ENCODE results near the gene TENT4B.

TENT4B gene

GRCh38 chr16:50216231-50216630, 63.1 kb downstream of the TENT4B start:
- no peak for DNase-seq (ENCODE audit: low spot score)
- no peak for TF ChIP-seq CTCF (IDR thresholded peaks at IDR 0.05; ENCODE audit: borderline replicate concordance, control extremely low read depth, extremely low read depth, insufficient read depth, missing control alignments)
- in situ Hi-C loops (cut with MboI; ENCODE audit: low sequenced_read_pairs, unreplicated experiment) = loop anchor here (10.0 to 25.0 kb wide), 2 partner anchors 191 to 296 kb away; partner anchors contain the start of gene CNEP1R1

GRCh38 chr16:50219402-50219975, 66.4 kb downstream of the TENT4B start:
- TF ChIP-seq CTCF (IDR thresholded peaks at IDR 0.05; ENCODE audit: borderline replicate concordance, control extremely low read depth, extremely low read depth, insufficient read depth, missing control alignments) = no peak
- no peak for DNase-seq (ENCODE audit: low spot score)
- in situ Hi-C loops (cut with MboI; ENCODE audit: low sequenced_read_pairs, unreplicated experiment) = loop anchor here (10.0 to 25.0 kb wide), 2 partner anchors 195 to 293 kb away; partner anchors contain the start of gene CNEP1R1

- no peak for DNase-seq (ENCODE audit: low spot score)
- no peak for TF ChIP-seq CTCF (IDR thresholded peaks at IDR 0.05; ENCODE audit: borderline replicate concordance, control extremely low read depth, extremely low read depth, insufficient read depth, missing control alignments)
Observed at GRCh38 chr16:50224286-50224685, 71.2 kb downstream of the TENT4B start.

GRCh38 chr16:50227120-50227519, 74.0 kb downstream of the TENT4B start:
- TF ChIP-seq CTCF (IDR thresholded peaks at IDR 0.05; ENCODE audit: borderline replicate concordance, control extremely low read depth, extremely low read depth, insufficient read depth, missing control alignments) = no peak
- in situ Hi-C loops (cut with MboI; ENCODE audit: low sequenced_read_pairs, unreplicated experiment) = no loop called here
- DNase-seq (ENCODE audit: low spot score) = no peak

More at GRCh38 chr16:50224286-50224685, 71.2 kb downstream of the TENT4B start:
- in situ Hi-C loops (cut with MboI; ENCODE audit: low sequenced_read_pairs, unreplicated experiment) = loop anchor here (25.0 kb wide), 1 partner anchor 288 kb away; no protein-coding TSS in a partner anchor

- in situ Hi-C loops (cut with MboI; ENCODE audit: low sequenced_read_pairs, unreplicated experiment) = no loop called here
- TF ChIP-seq CTCF (IDR thresholded peaks at IDR 0.05; ENCODE audit: borderline replicate concordance, control extremely low read depth, extremely low read depth, insufficient read depth, missing control alignments) = no peak
- no peak for DNase-seq (ENCODE audit: low spot score)
Observed at GRCh38 chr16:50227665-50228064, 74.6 kb downstream of the TENT4B start.

GRCh38 chr16:50228364-50228868, 75.3 kb downstream of the TENT4B start:
- TF ChIP-seq CTCF (IDR thresholded peaks at IDR 0.05; ENCODE audit: borderline replicate concordance, control extremely low read depth, extremely low read depth, insufficient read depth, missing control alignments) = no peak
- in situ Hi-C loops (cut with MboI; ENCODE audit: low sequenced_read_pairs, unreplicated experiment) = no loop called here
- DNase-seq (ENCODE audit: low spot score) = no peak
